HG03469 (cell line): Measurements from ENCODE around the gene ZNF106.

ENCODE experiments used
- ATAC-seq: cut with Tn5 transposase; IDR thresholded peaks from one replicate; pipeline ENCODE4 v1.9.1; 2021; ENCODE audit warnings: mild to moderate bottlenecking, moderate library complexity, moderate number of reproducible peaks; ENCODE audit not compliant: unreplicated experiment

The ZNF106 gene

GRCh38 chr15:42482701-42483100 is 8.2 kb downstream of the ZNF106 start:
- ATAC-seq = no peak

GRCh38 chr15:42474827-42475226 is 16.1 kb downstream of the ZNF106 start:
- ATAC-seq = no peak

- no peak for ATAC-seq
These were observed 19.9 kb downstream of the ZNF106 start for GRCh38 chr15:42471002-42471401.

GRCh38 chr15:42465520-42466259 is 25.3 kb downstream of the ZNF106 start:
- ATAC-seq = no peak

GRCh38 chr15:42461261-42461660 is 29.7 kb downstream of the ZNF106 start:
- no peak for ATAC-seq

- peak; percentile 65 for ATAC-seq
These were observed 33.2 kb downstream of the ZNF106 start for GRCh38 chr15:42457445-42458442.

- ATAC-seq = no peak
These were observed 34.0 kb downstream of the ZNF106 start for GRCh38 chr15:42456971-42457370.

- ATAC-seq = no peak
These were observed 34.4 kb downstream of the ZNF106 start for GRCh38 chr15:42456531-42456930.

- ATAC-seq = no peak
These were observed 37.1 kb downstream of the ZNF106 start for GRCh38 chr15:42453826-42454225.

- ATAC-seq = no peak
These were observed 40.5 kb downstream of the ZNF106 start for GRCh38 chr15:42450425-42450790.

GRCh38 chr15:42449770-42450424 is 41.0 kb downstream of the ZNF106 start:
- no peak for ATAC-seq

GRCh38 chr15:42448281-42448680 is 42.7 kb downstream of the ZNF106 start:
- ATAC-seq = no peak

GRCh38 chr15:42447599-42447998 is 43.3 kb downstream of the ZNF106 start:
- ATAC-seq = no peak

- no peak for ATAC-seq
These were observed 45.4 kb downstream of the ZNF106 start for GRCh38 chr15:42445551-42445950.

- no peak for ATAC-seq
These were observed 46.4 kb downstream of the ZNF106 start for GRCh38 chr15:42444415-42445063.

GRCh38 chr15:42427429-42428223 is 63.3 kb downstream of the ZNF106 start:
- ATAC-seq = no peak

- ATAC-seq = no peak
These were observed 69.6 kb downstream of the ZNF106 start for GRCh38 chr15:42421376-42421775.

GRCh38 chr15:42419369-42419768 is 71.6 kb downstream of the ZNF106 start:
- ATAC-seq = no peak

GRCh38 chr15:42413920-42414319 is 77.0 kb downstream of the ZNF106 start:
- ATAC-seq = no peak

GRCh38 chr15:42411884-42412283 is 79.1 kb downstream of the ZNF106 start:
- no peak for ATAC-seq
